NCI-H1694 treated with DMSO at 0.1 percent for 48 hours (cell line): Measurements from ENCODE around the gene TIAL1.
"Not testable (repeated sequence)": the region's sequence is repeated elsewhere in the genome, so short reads cannot be mapped to it uniquely, and the experiment has no call there.

Experiments
- DNase-seq: peaks from one replicate; lab custom pipeline; 2025; lab: John Stamatoyannopoulos, UW

TIAL1 gene

GRCh38 chr10:119614686-119615085 is 17.9 kb upstream of the TIAL1 start:
- no peak for DNase-seq

GRCh38 chr10:119613741-119614140 is 17.0 kb upstream of the TIAL1 start:
- no peak for DNase-seq

- DNase-seq: no peak
These were observed 14.7 kb upstream of the TIAL1 start for GRCh38 chr10:119611433-119611832.

- DNase-seq: no peak
These were observed 12.8 kb upstream of the TIAL1 start for GRCh38 chr10:119609516-119609915.

DNA sequence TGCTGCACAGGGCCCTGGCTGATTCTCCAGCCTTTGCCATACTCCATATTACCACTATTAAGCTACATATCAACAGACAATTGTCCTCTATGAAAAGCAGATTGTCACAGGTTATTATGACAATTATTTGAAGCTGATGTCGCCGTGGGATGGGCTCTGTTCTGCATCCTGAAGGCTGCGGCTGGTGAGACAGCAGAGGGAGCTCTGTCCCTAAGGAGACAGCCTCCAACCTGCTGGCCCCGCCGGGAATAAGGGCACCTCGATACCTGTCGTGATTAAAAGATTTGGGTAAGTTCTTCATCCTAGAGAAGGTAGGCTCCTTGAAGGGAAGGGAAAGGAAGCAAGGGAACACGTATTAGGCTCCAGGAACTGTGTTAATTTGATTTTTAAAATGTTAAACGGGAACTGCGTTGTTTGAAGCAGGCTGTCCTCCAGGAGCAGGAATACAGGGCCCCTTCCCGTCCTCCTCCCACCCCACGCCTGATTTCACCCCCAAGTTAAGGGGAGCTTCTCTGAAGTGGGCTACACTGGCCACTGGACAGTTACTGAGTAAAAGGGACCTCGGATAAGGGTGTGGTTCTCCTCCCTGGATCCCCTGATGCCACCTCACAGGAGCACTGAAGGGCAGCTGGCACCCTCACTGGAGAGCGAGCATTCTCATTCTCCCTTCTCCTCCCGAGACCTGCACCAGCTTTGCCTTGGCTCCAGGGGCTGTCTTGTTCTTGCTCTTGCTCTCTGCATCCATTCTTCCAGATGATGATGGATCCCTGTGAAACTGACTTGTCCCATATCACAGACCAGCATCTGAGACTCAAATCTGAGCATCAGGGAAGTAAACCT is 11.8 kb upstream of the TIAL1 start:
- DNase-seq: no peak

DNA sequence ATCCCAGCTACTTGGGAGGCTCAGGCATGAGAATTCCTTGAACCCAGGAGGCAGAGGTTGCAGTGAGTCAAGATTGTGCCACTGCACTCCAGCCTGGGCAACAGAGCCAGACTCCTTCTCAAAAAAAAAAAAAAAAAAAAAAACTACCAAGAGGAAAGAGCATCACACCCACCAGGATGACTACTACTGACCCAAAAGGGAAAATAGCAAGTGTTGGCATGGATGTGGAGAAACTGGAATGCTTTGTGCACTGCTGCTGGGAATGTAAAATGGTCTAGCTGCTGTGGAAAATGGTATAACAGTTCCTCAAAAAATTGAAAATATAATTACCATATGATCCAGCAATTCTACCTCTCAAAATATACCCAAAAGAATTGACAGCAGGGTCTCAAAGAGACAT is 7.7 kb upstream of the TIAL1 start:
- DNase-seq: no peak

DNA sequence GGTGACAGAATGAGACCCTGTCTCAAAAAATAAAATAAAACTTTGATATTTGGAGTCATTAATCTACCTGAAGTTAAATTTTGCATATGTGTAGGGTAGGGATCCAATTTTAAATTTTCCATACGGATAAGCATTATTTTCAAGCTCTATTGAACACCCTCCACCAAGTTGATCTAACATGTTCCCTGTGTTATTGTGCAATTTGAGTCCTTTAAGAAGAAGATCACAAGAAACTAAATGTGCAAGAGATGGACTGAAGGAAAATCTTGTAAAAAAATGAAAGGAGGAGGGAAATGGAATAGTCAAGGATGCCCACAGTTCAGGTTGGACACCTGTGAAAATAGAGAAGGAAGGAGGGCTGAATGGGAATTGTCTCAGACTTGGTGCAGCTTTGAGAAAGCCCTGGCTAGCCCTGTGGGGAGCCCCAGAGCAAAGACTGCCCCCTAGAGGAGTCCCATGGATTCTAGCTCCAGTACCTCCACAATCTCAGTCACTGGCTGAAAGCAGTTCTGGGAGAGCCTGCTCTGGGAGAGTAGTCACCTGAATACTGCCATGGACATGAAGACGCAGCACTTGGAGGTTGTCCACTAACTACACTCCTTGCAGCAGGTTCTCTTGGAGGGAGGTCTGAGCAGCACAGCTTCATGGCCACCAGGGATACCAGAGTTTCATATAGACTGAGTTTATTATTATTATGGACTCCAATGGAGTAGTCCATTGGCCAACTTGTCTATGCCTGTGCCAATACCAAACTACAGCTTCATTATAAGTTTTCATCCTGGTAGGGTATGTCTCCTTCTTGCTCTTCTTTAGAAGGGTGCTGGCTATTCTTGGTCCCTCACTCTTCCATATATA is 5.7 kb upstream of the TIAL1 start:
- DNase-seq: no peak

DNA sequence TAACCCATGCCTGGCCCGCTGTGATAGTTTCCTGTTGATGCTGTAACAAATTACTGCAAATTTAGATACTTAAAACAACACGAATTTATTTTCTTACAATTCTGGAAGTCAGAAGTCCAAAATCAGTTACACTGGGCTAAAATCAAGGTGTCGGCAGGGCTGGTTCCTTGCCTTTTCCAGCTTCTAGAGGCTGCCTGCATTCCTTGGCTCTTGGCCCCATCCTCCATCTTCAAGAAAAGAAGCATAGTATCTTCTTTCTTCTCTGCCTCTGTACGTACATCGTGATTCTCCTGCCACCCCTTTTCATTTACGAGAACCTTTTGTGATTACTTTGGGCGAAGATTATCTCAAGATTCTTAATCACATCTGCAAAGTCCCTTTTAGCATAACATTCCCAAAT is 1.6 kb upstream of the TIAL1 start:
- DNase-seq: no peak

DNA sequence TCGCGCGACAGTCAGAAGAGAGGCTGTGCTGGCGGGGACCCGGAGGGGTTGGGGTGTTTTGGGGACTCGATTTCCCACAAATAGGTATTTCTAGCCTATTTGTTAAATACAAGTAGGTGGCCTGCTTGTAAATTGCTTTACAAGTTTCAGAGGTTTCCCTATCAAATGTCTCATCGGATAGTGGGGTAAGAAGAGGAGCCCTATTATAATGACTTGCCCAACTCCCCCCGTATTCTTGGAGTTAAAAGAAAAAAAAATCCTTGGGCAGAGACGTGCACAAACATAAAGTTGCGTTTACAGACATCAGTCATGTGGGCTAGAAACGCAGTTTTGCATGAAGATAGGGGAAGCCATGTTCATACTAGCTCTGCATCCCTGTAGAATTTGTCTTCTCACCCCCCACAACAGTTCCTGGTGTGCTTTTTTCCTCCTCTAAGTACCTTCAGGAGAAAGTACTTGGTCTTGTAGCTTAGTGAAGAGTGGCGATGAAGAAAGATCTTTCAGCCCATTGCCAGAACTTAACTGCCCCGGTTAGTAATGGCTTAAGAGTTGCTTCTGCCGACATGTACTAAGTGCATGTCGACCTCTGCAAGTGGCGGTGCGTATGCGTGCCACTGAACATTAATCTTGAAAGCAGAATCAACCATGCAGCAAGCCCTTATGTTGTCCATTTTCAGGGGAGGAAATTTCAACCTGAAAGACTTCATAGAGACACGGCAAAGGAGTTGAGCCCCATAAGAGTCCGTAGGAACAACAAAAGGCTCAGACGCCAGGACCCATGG is 832 bp upstream of the TIAL1 start:
- no peak for DNase-seq

DNA sequence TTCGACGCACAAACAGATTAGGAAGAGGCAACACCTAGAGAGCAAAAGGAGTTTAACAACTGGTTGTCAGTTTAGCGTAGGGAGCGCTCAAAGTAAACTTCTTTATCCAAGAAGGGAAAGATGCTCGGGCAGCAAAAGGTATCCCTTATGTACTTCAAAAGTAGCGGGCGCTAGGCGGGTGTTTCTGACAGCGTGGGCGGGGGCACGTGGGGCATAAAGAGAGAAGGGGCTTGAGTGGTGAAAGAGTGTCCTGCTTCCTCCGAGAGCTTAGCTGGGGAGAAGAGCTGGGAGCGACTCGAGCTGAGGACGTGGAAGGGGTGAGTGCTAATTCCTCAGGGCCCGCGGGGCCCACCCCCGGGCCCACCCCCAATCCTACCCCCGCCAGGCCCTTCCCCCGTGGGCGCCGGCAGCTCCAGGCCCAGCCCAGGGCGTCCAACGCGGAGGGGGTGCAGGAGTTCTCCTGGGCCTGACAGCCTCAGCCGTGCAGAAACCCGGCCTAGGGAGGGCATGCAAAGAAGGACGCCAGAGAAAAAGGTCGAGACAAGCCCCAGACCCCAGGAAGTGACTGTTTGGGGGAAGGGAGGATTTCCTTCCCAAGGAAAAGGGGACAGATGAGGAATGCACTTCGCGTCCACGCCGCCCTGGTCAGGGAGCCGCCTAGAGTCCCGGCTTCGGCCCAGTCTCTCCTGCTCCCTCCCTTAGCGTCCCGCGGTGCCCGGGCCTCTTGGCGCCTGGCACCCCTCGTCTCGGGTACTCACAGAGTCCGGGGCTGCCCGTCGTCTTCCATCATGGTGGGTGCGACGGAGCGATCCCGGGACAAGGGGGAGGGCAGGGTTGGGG is 868 bp downstream of the TIAL1 start:
- DNase-seq: no peak

DNA sequence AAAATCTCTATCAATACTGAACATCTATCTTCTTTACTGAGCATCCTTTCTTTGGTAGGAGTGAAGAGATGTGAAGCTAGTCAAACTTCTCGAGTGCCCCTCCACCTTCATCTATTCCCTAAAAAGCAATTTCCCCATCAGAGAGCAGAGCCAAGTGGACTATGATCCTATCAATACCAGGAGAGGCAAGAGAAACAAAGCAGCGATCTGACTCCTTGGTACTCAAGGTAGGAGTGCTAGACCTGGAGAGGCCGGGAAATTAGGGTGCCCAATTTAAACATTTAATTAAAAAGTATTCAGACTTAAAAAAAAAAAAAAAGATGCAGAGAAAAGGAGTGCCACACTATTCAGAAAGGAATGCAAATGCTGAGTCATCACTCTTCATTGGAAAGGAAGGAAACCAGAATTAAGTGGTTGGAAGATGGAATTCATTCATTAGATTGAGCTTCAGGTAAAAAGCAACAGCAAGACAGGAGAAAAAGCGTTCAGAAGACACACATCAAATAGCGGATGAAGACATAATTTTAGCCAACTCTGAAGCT is 1.6 kb downstream of the TIAL1 start:
- no peak for DNase-seq

DNA sequence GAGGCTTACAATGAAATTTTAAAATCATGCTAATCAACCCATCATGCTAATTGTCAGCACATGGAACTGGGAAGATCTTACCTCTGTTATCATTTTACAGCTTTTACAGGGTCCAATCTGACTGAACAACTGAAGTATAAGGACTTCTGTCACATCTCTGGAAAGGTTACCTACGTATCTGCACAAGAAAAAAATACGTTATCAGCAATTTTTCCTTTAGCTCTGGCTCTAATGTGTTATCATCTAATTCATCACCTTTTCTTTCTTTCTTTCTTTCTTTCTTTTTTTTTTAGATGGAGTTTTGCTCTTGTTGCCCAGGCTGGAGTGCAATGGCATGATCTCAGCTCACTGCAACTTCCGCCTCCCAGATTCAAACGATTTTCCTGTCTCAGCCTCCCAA is 8.7 kb downstream of the TIAL1 start:
- DNase-seq: no peak

DNA sequence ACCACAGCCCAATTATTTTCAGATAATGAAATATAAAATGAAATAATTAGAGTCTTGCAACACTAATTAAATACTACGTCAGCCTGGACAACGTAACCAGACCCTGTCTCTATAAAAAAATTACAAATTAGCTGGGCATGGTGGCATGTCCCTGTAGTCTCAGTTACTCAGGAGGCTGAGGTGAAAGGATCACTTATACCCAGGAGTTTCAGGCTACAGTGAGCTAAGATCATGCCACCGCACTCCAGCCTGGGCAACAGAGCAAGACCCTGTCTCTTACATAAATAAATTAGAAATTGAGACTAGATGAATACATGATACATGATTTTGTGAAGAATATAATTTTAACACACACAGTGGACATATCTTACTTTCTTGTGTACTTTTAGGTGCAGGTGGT is 18.4 kb downstream of the TIAL1 start:
- DNase-seq: no peak

GRCh38 chr10:119575991-119576390 is 20.8 kb downstream of the TIAL1 start:
- DNase-seq: no peak

DNA sequence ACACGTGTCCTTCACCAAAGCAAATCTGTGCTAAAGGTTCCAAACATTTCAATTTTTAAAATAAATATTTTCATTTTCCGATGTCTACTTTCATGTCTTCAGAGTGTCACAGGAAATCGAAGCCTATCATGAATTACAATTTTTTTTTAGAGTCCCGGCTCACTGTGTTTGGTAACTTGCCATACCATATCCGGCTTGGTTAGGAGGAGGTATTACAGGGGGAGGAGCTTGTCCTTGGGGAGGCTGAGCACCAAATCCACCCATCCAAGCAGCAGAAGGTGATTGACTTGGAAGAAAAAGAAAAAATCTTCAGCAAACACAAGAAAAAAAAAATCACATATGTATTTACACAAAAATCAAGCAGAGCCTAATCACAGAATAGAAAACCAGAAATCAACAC is 21.3 kb downstream of the TIAL1 start:
- no peak for DNase-seq

DNA sequence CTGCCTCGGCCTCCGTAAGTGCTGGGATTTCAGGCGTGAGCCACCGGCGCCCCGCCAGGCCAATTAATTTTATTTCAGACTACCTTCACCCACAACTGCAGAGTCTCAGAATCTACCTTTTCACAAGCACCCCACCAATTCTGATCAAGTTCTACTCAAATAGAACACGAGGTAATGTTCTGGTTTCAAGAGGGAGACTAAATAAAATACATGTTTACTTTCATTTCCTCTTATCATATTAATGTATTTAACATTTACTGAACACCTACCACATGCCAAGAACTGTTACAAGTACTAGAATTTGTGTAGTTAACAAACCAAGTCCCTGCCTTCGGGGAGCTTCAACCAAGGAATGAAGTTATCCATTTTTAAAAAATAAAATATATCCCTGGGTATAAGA is 28.8 kb downstream of the TIAL1 start:
- DNase-seq: no peak

DNA sequence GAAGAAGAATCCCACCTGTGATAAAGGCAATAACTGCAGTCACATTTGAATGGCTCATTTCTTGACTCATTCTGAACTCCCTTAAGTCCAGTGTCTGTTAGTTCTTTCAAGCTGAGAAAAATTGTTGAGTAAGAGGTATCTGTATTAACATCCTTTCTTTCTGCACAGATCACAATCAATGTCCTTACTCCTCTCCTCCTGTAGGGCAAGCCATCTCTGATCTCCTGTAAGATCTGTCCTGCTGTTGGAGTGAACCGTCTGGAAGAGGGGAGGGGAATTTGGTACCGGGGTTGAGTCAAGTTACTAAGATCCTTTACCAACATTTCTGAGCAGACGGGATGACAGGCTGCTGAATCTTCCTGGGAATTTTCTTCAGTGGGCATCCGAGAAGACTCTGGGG is 34.7 kb downstream of the TIAL1 start:
- no peak for DNase-seq

DNA sequence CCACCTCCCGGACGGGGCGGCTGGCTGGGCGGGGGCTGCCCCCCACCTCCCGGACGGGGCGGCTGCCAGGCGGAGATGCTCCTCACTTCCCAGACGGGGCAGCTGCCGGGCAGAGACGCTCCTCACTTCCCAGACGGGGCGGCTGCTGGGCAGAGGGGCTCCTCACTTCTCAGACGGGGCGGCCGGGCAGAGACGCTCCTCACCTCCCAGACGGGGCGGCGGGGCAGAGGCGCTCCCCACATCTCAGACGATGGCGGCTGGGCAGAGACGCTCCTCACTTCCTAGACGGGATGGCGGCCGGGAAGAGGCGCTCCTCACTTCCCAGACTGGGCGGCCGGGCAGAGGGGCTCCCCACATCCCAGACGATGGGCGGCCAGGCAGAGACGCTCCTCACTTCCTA is 37.3 kb downstream of the TIAL1 start:
- not testable (repeated sequence) for DNase-seq

DNA sequence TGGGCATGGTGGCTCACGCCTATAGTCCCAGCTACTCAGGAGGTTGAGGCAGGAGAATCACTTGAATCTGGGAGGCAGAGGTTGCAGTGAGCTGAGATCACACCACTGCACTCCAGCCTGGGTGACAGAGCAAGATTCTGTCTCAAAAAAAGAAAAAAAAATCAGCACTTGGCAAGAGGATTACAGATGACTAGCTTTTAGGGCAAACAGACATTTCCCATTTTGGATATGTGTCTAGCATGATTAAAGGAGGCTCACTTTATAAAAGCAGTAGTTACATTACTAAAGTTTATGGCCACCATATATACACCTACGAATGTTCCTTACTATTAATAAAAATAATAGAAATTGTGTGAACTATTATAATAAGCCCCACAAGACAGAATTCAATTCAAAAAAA is 40.7 kb downstream of the TIAL1 start:
- DNase-seq: not testable (repeated sequence)

GRCh38 chr10:119555178-119555784 is 41.5 kb downstream of the TIAL1 start:
- DNase-seq: no peak

- DNase-seq: no peak
These were observed 45.9 kb downstream of the TIAL1 start for GRCh38 chr10:119550827-119551226.
